ENCODE data around the gene THOP1. TPM values are rescaled to one million over a fixed set of nuclear protein-coding genes. Genes with fewer than 3 reads are reported as not detected.

THOP1 gene
- total RNA-seq, 1 donor from 2014 or later: 105 TPM

DNA sequence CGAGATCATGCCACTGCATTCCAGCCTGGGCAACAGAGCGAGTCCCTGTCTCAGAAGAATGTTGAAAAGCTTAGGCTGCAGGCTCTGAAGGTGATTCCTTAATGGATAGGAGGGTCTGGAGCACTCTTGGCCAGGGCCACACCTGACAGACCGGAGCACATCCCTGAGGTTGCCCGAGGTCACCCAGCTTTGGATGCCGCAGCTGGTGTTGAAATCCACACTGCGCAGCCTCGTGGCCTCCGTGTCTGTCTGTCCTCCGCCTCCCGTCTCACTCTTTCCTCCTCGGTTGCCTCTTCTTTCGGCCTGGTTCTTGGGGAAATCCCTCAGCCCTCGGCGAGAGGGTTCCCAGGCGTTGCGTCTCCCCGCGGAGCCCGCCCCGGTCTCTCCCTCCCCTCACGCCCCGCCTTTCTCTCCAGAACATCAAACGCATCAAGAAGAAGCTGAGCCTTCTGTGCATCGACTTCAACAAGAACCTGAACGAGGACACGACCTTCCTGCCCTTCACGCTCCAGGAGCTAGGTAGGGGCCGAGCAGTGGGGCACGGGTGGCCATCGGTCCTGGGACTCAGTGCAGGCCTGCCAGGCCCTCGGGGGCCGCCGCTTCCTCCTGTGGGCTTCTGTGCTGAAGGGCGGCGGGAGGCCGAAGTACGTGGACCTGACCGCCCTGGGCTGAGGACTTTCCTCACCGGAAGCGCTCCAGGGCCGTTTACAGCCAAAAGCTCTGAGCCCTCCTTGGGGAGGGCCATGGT, 14.1 kb downstream of the THOP1 start:
- no peak overlapping the region for H3K27ac ChIP-seq
- H3K36me3 Mint-ChIP-seq: peaks cover 23% of the 10 kb centered on the region
- H3K79me2 ChIP-seq (ENCODE audit: low read depth): no peaks in the 10 kb centered on the region

GRCh38 chr19:2800506-2800905, 15.2 kb downstream of the THOP1 start:
- Histone ChIP-seq H3K4me3 (no peak overlapping the region), H3K36me3 (no peaks in the 10 kb centered on the region), H3F3A (ENCODE audit: low read depth) (no peaks in the 10 kb centered on the region), H2AFZ (replicated peaks) (no peak overlapping the region), H3K4me1 (no peaks in the 10 kb centered on the region), H4K20me1 (ENCODE audit: low read depth) (peaks cover 16% of the 10 kb centered on the region), H3K27ac (no peak overlapping the region), H3K9ac (no peak overlapping the region), H3K79me2 (ENCODE audit: low read depth) (no peaks in the 10 kb centered on the region), H3K9me3 (ENCODE audit: low read depth) (no peaks in the 10 kb centered on the region), H3K27me3 (no peaks in the 10 kb centered on the region), H3K4me2 (no peak overlapping the region)
- no peak for DNase-seq (ENCODE audit: low spot score)
- H3K4me1 Mint-ChIP-seq: no peaks in the 10 kb centered on the region
- H3K9me3 Mint-ChIP-seq: no peaks in the 10 kb centered on the region
- peaks cover 2% of the 10 kb centered on the region for H3K27me3 Mint-ChIP-seq (ENCODE audit: insufficient read depth, low read depth)
- peaks cover 24% of the 10 kb centered on the region for H3K36me3 Mint-ChIP-seq
- no peak for TF ChIP-seq EZH2 (IDR thresholded peaks at IDR 0.05)
- no peak for TF ChIP-seq CTCF (IDR thresholded peaks at IDR 0.05)
- no peak for TF ChIP-seq EZH2phosphoT487 (IDR thresholded peaks at IDR 0.05)
- H3K4me3 Mint-ChIP-seq: no peak overlapping the region
- H3K27ac Mint-ChIP-seq: no peak overlapping the region

More for the DNA sequence above, 14.1 kb downstream of the THOP1 start:
- Histone ChIP-seq H3F3A (ENCODE audit: low read depth) (no peaks in the 10 kb centered on the region), H3K9me3 (ENCODE audit: low read depth) (no peaks in the 10 kb centered on the region), H2AFZ (replicated peaks) (no peak overlapping the region), H3K4me1 (no peaks in the 10 kb centered on the region), H3K9ac (no peak overlapping the region), H3K36me3 (no peaks in the 10 kb centered on the region), H3K4me2 (no peak overlapping the region), H4K20me1 (ENCODE audit: low read depth) (peaks cover 17% of the 10 kb centered on the region), H3K27me3 (no peaks in the 10 kb centered on the region), H3K4me3 (no peak overlapping the region)
- no peak for DNase-seq (ENCODE audit: low spot score)
- Mint-ChIP-seq H3K27ac (no peak overlapping the region), H3K4me3 (no peak overlapping the region), H3K27me3 (ENCODE audit: insufficient read depth, low read depth) (no peaks in the 10 kb centered on the region), H3K4me1 (no peaks in the 10 kb centered on the region), H3K9me3 (no peaks in the 10 kb centered on the region)
- TF ChIP-seq CTCF (IDR thresholded peaks at IDR 0.05): no peak
- no peak for TF ChIP-seq EZH2phosphoT487 (IDR thresholded peaks at IDR 0.05)
- TF ChIP-seq EZH2 (IDR thresholded peaks at IDR 0.05): no peak

GRCh38 chr19:2802826-2803225, 17.5 kb downstream of the THOP1 start:
- Mint-ChIP-seq H3K27me3 (ENCODE audit: insufficient read depth, low read depth) (peaks cover 2% of the 10 kb centered on the region), H3K27ac (no peak overlapping the region), H3K9me3 (no peaks in the 10 kb centered on the region), H3K4me1 (no peaks in the 10 kb centered on the region), H3K4me3 (no peak overlapping the region), H3K36me3 (peaks cover 12% of the 10 kb centered on the region)
- H3K4me2 ChIP-seq: no peak overlapping the region
- no peak overlapping the region for H3K27ac ChIP-seq
- no peaks in the 10 kb centered on the region for H3K27me3 ChIP-seq
- H2AFZ ChIP-seq (replicated peaks): no peak overlapping the region
- H3K9ac ChIP-seq: no peak overlapping the region
- no peaks in the 10 kb centered on the region for H3K9me3 ChIP-seq (ENCODE audit: low read depth)
- H3F3A ChIP-seq (ENCODE audit: low read depth): no peaks in the 10 kb centered on the region
- no peak overlapping the region for H3K4me3 ChIP-seq
- no peak for DNase-seq (ENCODE audit: low spot score)
- peaks cover 12% of the 10 kb centered on the region for H4K20me1 ChIP-seq (ENCODE audit: low read depth)
- H3K4me1 ChIP-seq: no peaks in the 10 kb centered on the region
- H3K36me3 ChIP-seq: no peaks in the 10 kb centered on the region
- no peaks in the 10 kb centered on the region for H3K79me2 ChIP-seq (ENCODE audit: low read depth)
- TF ChIP-seq CTCF (IDR thresholded peaks at IDR 0.05): no peak
- TF ChIP-seq EZH2phosphoT487 (IDR thresholded peaks at IDR 0.05): no peak
- no peak for TF ChIP-seq EZH2 (IDR thresholded peaks at IDR 0.05)

All from neural progenitor cell (in vitro differentiated cells).